ENCODE measurements around the gene NEK6. TPM values are rescaled to one million over a fixed set of nuclear protein-coding genes. Genes with fewer than 3 reads are reported as not detected.
A peak's percentile ranks its signal among the peaks of the same experiment; 100 is the strongest.

NEK6 gene
- total and polyA plus RNA-seq, 9 of the 15 experiments (the other 6 are each of a cell fraction or from before 2014, with no cell fraction given) = 3.1 to 19.0 (median 8.4) TPM

GRCh38 chr9:124388275-124389048, 130.7 kb downstream of the NEK6 start (continued):
- TF ChIP-seq HMBOX1 (IDR thresholded peaks at IDR 0.05) (no peak), BCL6 (CRISPR knock-in tag; IDR thresholded peaks at IDR 0.05) (no peak), ARID4B (CRISPR knock-in tag; IDR thresholded peaks at IDR 0.05) (no peak), POLR3A (IDR thresholded peaks at IDR 0.05; ENCODE audit: borderline replicate concordance, extremely low read depth, insufficient read depth, insufficient read length) (no peak), E2F6 (IDR thresholded peaks at IDR 0.05; ENCODE audit: borderline replicate concordance in 1 of 2, extremely low read depth in 1 of 2, insufficient read depth in 1 of 2, insufficient read length in 1 of 2, low read depth in 1 of 2, low read length in 1 of 2, poor library complexity in 1 of 2, severe bottlenecking in 1 of 2) (peak in 1 of 2 experiments; percentile 35), FOXP4 (CRISPR knock-in tag; IDR thresholded peaks at IDR 0.05; ENCODE audit: borderline replicate concordance) (no peak), GMEB1 (CRISPR knock-in tag; IDR thresholded peaks at IDR 0.05) (no peak), HBP1 (CRISPR knock-in tag; IDR thresholded peaks at IDR 0.05) (peak; percentile 44; the same call in 1 of the 2 replicates), E2F5 (CRISPR knock-in tag; IDR thresholded peaks at IDR 0.05) (no peak)

Data from K562 (cell line).